HepG2 (cell line): ENCODE results near the gene SRRT. TPM values are rescaled to one million over a fixed set of nuclear protein-coding genes. Genes with fewer than 3 reads are reported as not detected.
A peak's percentile ranks its signal among the peaks of the same experiment; 100 is the strongest.

Experiments
- FOSL1 ChIP-seq: sonication (generic); formaldehyde crosslinking; IDR thresholded peaks from 2 replicates; pipeline ENCODE4 v1.9.0; 2021; ENCODE audit warnings: missing genetic modification reagents, borderline replicate concordance
- GLI4 ChIP-seq: sonication (generic); formaldehyde crosslinking; IDR thresholded peaks from 2 replicates; pipeline ENCODE4 v1.5.1; 2020; ENCODE audit warnings: missing genetic modification reagents, mild to moderate bottlenecking, moderate library complexity, borderline replicate concordance
- ISL2 ChIP-seq: sonication (generic); formaldehyde crosslinking; IDR thresholded peaks from 2 replicates; pipeline ENCODE4 v1.5.0; 2020; ENCODE audit warnings: missing genetic modification reagents
- NFYB ChIP-seq: sonication (generic); formaldehyde crosslinking; IDR thresholded peaks from 2 replicates; pipeline ENCODE4 v1.4.0; 2020; ENCODE audit warnings: missing genetic modification reagents
- PCBP2 ChIP-seq: fragments of 200-400 bp; formaldehyde crosslinking; optimal IDR thresholded peaks from 2 replicates; pipeline ENCODE3; 2018; ENCODE audit warnings: low read length, low read depth; ENCODE audit not compliant: poor library complexity, severe bottlenecking
- POLR2AphosphoS5 ChIP-seq: IDR thresholded peaks from 2 replicates; pipeline ENCODE4 v1.6.1; 2012; ENCODE audit warnings: low read depth, low read length
- RCOR2 ChIP-seq: IDR thresholded peaks from 2 replicates; pipeline ENCODE4 v1.6.1; 2016; ENCODE audit warnings: missing biosample characterization, missing genetic modification reagents
- RFXAP ChIP-seq: sonication (generic); formaldehyde crosslinking; IDR thresholded peaks from 2 replicates; pipeline ENCODE4 v1.4.0; 2020; ENCODE audit warnings: missing genetic modification reagents, borderline replicate concordance
- SP140L ChIP-seq: sonication (generic); formaldehyde crosslinking; IDR thresholded peaks from 2 replicates; pipeline ENCODE4 v1.4.0; 2020; ENCODE audit warnings: missing genetic modification reagents, borderline replicate concordance
- SRSF1 ChIP-seq: fragments of 200-400 bp; formaldehyde crosslinking; optimal IDR thresholded peaks from 2 replicates; pipeline ENCODE3; 2017; ENCODE audit warnings: mild to moderate bottlenecking, low read depth, low read length, moderate library complexity
- TAF15 ChIP-seq: fragments of 200-400 bp; formaldehyde crosslinking; IDR thresholded peaks from one replicate; pipeline ENCODE4 v1.6.1; 2018; ENCODE audit warnings: mild to moderate bottlenecking, low read depth, low read length; ENCODE audit not compliant: poor library complexity, severe bottlenecking
- ZNF160 ChIP-seq: sonication (generic); formaldehyde crosslinking; IDR thresholded peaks from 2 replicates; pipeline ENCODE4 v1.8.0; 2022; ENCODE audit warnings: mild to moderate bottlenecking, inconsistent platforms, missing genetic modification reagents
- ZNF557 ChIP-seq: sonication (generic); formaldehyde crosslinking; IDR thresholded peaks from 2 replicates; pipeline ENCODE4 v1.4.0; 2020; ENCODE audit warnings: missing genetic modification reagents
- ZNF564 ChIP-seq: sonication (generic); formaldehyde crosslinking; IDR thresholded peaks from 2 replicates; pipeline ENCODE4 v1.8.1; 2023; ENCODE audit warnings: mild to moderate bottlenecking, missing genetic modification reagents
- polyA plus RNA-seq, 8 experiments: library from polyadenylated mRNA; depleted of rRNA in 3 of 8; stranded (reverse) in 7 of 8; unstranded in 1 of 8; fragments of >200 nt; fragmentation: Illumina TruSeq in 4 of 8; extraction: Trizol in 4 of 8; gene quantifications; 2 replicates each; pipeline versions ENCODE4 v1.2.1 to v1.2.3, GENCODE V29; 2011 to 2016; ENCODE audit warnings: low read depth in 4 of 8, missing spikeins in 1 of 8, mixed read lengths in 1 of 8; ENCODE audit not compliant: insufficient read depth in 1 of 8
- total RNA-seq, 5 experiments: library from RNA; depleted of rRNA; stranded (reverse); fragments of >200 nt; fragmentation: Illumina TruSeq; extraction: Trizol; gene quantifications; 2 replicates each; pipeline ENCODE4 v1.2.3, GENCODE V29; 2016; ENCODE audit warnings: low read depth in 1 of 5
- TF ChIP-seq, protein P1 (sequence below): sonication (generic); formaldehyde crosslinking; IDR thresholded peaks from 2 replicates; pipeline ENCODE4 v1.4.0; 2020; ENCODE audit warnings: missing genetic modification reagents, mild to moderate bottlenecking, borderline replicate concordance
- TF ChIP-seq, protein P2 (sequence below): sonication (generic); formaldehyde crosslinking; IDR thresholded peaks from 2 replicates; pipeline ENCODE4 v1.4.0; 2020; ENCODE audit warnings: mild to moderate bottlenecking, missing genetic modification reagents
- TF ChIP-seq, protein P3 (sequence below): sonication (generic); formaldehyde crosslinking; IDR thresholded peaks from 2 replicates; pipeline ENCODE4 v1.4.0; 2020; ENCODE audit warnings: mild to moderate bottlenecking, missing genetic modification reagents

SRRT gene
- total and polyA plus RNA-seq, 2 of the 13 experiments (the other 11 are each of a cell fraction or from before 2014, with no cell fraction given): 26.2 to 106 TPM

DNA sequence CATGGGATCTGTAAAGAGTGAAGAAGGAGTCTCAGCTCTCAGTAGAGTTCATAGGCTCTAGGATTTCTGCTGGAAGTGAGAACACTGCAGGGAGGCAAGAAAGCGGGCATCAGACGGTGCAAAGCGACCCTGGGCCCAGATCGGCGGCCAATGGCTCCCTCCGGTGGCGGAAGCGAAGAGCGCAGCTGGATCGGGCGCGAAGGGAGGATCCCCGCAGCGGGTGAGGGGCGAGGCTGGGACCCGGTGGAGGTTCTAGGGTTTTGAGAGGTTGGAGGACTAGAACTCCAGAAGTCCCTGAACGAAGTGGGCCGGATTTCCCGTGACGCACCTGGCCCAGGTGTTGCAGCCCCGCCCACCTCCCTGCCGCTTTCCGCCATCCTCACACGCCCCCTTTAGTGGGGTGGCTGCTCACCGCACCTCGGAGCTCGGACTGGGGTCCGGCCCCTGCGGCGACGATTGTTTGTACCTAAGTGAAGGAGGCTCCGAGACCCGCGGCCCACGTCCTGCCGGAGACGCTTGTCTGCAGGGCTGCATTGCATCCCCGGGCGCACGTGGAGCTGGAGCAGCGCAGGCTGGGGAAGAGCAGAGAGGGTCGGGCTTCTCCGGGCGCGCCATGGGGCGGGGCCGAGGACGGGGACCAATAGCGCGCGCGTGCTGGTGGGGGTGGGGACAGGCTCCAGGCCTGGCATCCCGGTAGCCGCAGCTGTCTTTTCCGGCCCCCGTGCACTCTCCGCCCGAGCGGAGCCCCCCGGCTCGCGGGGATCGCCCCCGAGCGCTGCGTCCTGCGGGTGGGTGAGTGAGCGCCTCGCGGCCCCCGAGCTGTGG, 22.6 kb upstream of the SRRT start, which contains the start of gene SLC12A9 (continued):
- TF ChIP-seq TAF15 (no peak), RCOR2 (CRISPR knock-in tag) (no peak; the same call in 1 of the 2 replicates), PCBP2 (no peak), SP140L (CRISPR knock-in tag) (no peak), POLR2AphosphoS5 (peak; percentile 35; the same call in 1 of the 2 replicates), ISL2 (no peak), ZNF160 (CRISPR knock-in tag) (peak; percentile 52; the same call in 1 of the 2 replicates), RFXAP (CRISPR knock-in tag) (0 out of 2 replicates have a peak, but pooled peaks have one; percentile 22), ZNF557 (no peak), SRSF1 (peak; percentile 82), ZNF564 (CRISPR knock-in tag) (no peak), FOSL1 (CRISPR knock-in tag) (no peak), NFYB (CRISPR knock-in tag) (peak; percentile 73), GLI4 (CRISPR knock-in tag) (no peak; the same call in 1 of the 2 replicates)
- TF ChIP-seq, protein P1, sequence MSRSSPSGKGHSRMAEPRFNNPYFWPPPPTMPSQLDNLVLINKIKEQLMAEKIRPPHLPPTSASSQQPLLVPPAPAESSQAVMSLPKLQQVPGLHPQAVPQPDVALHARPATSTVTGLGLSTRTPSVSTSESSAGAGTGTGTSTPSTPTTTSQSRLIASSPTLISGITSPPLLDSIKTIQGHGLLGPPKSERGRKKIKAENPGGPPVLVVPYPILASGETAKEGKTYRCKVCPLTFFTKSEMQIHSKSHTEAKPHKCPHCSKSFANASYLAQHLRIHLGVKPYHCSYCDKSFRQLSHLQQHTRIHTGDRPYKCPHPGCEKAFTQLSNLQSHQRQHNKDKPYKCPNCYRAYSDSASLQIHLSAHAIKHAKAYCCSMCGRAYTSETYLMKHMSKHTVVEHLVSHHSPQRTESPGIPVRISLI (CRISPR knock-in tag): no peak
- TF ChIP-seq, protein P2, sequence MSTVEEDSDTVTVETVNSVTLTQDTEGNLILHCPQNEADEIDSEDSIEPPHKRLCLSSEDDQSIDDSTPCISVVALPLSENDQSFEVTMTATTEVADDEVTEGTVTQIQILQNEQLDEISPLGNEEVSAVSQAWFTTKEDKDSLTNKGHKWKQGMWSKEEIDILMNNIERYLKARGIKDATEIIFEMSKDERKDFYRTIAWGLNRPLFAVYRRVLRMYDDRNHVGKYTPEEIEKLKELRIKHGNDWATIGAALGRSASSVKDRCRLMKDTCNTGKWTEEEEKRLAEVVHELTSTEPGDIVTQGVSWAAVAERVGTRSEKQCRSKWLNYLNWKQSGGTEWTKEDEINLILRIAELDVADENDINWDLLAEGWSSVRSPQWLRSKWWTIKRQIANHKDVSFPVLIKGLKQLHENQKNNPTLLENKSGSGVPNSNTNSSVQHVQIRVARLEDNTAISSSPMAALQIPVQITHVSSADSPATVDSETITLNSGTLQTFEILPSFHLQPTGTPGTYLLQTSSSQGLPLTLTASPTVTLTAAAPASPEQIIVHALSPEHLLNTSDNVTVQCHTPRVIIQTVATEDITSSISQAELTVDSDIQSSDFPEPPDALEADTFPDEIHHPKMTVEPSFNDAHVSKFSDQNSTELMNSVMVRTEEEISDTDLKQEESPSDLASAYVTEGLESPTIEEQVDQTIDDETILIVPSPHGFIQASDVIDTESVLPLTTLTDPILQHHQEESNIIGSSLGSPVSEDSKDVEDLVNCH (CRISPR knock-in tag): no peak; the same call in 1 of the 2 replicates
- TF ChIP-seq, protein P3, sequence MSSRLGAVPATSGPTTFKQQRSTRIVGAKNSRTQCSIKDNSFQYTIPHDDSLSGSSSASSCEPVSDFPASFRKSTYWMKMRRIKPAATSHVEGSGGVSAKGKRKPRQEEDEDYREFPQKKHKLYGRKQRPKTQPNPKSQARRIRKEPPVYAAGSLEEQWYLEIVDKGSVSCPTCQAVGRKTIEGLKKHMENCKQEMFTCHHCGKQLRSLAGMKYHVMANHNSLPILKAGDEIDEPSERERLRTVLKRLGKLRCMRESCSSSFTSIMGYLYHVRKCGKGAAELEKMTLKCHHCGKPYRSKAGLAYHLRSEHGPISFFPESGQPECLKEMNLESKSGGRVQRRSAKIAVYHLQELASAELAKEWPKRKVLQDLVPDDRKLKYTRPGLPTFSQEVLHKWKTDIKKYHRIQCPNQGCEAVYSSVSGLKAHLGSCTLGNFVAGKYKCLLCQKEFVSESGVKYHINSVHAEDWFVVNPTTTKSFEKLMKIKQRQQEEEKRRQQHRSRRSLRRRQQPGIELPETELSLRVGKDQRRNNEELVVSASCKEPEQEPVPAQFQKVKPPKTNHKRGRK (CRISPR knock-in tag): no peak
